Stimulated activated CD8-positive, alpha-beta memory T cell treated with anti-CD3 and anti-CD28 coated beads, Interleukin-15, amount 100 ng/mL, for 24 hours (primary cell): ENCODE measurements around the gene SCNN1A.
"Not testable (repeated sequence)": the region's sequence is repeated elsewhere in the genome, so short reads cannot be mapped to it uniquely, and the experiment has no call there.

Experiments
- DNase-seq: peaks from one replicate; pipeline ENCODE4 v3.0.0-alpha.2; 2020; ENCODE audit warnings: low read depth

The SCNN1A gene

DNA sequence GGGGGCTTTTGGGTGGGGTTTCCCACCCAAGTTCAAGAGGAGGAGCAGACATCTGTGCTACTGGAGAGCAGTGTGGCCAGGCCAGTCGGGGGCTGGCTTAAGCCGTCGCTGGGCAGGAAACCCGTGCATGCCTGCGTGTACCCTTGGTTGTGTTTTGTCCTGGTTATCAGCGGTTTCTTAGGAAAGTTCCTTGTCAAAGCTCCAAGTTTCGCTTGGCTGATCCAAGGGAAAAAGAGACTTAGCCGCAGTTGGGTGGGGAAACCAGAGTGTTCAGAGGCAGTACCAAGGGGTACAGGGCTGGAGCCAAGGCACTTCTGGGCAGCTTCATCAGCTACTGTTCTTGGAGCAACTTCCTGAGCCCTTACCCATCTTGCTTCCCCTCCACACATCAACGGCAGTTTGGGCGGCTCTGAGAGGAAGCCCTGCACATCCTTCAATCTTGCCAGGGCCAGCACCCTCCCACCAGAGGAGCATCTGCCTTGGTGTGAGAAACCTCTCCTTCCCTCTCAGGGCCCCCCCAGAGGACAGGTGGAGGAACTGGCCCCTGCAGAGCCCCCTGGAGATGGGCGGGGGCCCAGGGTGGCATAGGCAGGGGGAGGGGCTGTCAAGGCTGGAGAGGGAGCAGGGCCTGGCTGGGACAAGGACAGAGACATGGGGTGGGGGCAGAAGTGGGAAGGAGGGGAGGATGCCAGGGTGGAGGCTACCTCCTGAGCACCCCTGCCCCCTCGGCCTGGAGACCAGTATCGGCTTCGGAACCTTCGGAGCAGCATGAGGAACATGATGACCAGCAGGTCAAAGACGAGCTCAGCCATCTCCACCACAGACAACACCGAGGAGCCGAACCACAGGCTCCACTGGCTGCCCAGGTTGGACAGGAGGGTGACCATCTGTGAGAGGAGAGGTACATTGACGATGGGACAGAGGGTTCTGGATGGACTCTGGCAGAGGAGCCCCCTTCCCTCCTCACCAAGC, 27.7 kb downstream of the SCNN1A start:
- DNase-seq, result no peak

DNA sequence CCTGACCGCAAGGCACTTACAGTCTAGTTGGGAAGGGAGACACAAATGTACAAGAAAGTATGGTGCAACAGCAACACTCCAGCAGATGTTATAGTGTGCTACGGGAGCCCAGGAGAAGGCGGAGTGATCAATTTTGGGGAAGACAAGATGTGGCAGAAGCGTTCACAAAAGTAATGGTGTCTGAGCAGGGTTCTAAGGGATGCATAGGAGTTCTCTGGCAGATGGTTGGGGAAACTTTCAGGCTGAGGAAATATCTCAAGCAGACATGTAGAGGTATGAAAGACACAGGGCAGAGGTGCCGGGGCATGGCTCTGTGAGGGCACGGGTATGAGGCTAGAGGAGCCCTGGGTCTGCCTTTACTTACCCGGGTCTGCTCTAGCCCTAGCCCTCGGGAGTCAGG, 28.4 kb downstream of the SCNN1A start:
- no peak for DNase-seq

GRCh38 chr12:6346235-6346832, 29.0 kb downstream of the SCNN1A start:
- no peak for DNase-seq

GRCh38 chr12:6345319-6346091, 29.9 kb downstream of the SCNN1A start:
- DNase-seq, result no peak

DNA sequence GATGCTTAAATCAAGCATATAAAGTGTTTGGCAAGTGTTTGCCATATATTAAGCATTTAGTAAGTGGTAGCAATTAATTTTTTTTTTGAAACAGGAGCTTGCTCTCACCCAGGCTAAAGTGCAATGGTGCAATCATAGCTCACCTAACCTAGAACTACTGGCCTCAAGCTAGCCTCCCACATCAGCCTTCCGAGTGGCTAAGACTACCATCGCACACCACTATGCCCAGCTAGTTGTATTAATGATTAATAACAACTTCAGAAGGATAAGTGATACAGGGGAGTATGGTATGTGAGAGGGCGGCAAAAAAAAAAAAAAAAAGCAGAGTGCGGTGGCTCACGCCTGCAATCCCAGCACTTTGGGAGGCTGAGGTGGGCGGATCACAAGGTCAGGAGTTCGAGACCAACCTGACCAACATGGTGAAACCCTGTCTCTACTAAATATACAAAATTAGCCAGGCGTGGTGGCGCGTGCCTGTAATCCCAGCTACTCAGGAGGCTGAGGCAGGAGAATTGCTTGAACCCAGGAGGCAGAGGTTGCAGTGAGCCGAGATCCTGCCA, 31.2 kb downstream of the SCNN1A start:
- not testable (repeated sequence) for DNase-seq

GRCh38 chr12:6343518-6343917, 31.8 kb downstream of the SCNN1A start:
- DNase-seq, result no peak

DNA sequence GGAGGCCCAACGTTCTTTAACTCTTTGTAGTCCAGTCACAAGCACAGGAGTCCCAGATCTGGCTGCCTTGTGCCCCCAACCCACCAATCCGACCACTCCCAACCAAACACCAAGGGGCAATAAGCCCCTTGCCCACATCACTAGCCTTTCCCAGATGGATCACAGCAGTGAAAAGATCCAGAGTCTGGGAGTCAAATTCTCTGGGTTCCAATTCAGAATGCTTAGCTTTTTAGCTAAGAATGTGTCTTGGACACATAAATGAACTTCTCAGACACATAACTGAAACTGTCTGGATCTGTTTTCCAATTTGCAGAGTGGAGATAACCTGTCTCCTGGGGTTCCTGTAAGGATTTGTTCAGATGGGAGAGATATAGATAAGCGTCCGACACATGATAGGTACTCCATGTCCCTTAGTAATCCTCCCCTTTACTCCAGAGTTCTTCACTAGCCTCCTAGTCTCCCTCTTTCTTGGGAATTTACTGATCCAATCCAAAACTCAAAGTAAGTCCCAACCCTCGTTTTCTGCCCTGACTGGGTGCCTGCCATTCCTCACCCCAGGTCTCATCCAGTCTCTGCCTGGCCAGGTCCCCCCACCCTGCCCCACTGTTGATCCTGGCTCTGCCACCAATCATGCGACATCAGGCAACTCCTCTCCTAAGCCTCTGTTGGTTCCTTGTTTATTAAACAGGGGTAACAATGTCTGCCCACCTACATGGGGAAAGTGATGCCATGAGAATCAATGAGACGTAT, 33.0 kb downstream of the SCNN1A start:
- DNase-seq, result no peak

DNA sequence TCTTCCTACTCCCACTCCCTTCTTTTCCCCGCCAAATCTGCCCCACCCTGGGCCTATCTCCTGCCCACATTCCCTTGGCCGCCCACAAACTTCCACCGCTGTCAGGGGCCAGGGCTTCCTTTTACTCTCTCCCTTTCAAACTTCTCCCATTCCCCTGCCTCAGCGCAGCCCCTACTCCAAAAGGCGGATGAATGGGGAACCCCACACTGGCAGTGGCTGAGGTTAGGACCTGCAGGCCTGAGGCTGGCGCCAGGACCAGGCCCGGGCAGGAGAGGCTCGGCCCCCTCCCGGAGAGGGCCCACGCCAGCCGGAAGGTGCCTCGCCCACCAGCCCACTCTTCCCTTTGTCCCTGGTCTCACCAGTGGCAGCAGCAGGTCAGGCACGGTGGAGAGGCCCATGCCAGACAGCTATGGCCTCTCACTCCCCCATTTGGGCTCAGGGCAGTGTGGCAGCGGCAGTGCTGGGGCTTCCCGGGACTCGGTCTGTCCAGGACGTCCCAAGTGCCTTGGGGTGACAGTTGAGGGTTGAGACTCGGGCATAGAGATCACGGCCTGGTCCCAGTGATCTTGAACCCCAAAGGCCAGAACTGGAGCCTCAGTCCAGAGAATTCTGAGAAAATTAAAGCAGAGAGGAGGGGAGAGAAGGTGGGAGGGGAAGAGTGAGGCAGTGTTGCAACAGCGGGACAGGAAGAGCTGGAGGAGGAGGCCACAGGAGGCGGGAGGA, 33.8 kb downstream of the SCNN1A start, which contains the start of gene TNFRSF1A:
TNFRSF1A (minus strand) TSS at position 660 of the 723 bp plus-strand sequence; CDS start at position 398, 262 bp downstream.
- DNase-seq, result no peak

DNA sequence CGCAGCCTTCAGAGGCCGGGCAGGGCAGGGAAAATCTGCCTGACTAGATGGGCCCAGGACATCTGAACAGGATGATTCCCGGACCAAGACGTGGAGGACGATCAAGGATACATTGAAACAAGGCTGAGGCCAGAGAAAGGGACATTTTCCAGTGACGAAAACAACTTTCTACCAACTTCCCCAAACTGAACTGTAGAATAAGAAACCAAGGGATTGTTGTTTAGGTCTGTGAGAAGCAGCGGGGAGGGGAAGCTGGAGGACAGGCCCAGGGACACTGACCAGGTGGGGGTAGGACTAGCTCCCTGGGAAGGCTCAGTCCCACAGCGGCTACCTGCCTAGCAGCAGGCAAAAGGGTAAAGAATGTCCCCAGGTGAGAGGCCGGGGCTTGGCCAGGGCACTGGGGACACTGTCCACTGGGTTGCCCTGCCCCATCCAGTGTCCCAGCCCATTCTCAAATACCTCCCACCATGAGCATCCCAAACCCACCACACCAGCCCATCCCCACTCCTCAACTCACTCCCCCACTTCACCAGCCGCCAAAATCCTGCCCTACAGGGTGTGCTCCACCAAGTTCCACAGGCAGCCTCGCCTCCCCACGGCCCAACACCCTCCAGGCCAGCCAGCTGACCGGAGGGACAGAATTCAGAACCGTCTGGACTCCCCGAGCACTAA, 34.5 kb downstream of the SCNN1A start:
- no peak for DNase-seq

GRCh38 chr12:6340032-6340638, 35.2 kb downstream of the SCNN1A start:
- DNase-seq, result no peak

DNA sequence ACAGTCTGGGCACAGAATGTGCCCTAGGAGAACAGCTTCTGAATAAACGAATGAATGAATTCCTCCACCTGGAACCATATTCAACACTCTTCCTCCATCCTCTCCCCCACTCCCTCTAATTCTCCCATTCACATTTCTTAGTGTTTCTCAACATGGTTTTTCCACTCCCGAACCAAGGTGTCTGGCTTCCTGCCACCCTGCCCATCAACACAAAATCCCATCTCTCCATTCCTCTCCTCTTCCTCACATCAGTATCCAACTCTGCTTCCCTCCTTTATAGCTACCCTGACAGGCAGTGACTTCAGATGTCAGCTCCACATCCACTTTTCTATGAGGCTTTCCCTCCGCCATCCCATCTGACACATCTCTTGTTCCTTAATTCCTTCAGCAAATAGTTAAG, 36.4 kb downstream of the SCNN1A start:
- no peak for DNase-seq

DNA sequence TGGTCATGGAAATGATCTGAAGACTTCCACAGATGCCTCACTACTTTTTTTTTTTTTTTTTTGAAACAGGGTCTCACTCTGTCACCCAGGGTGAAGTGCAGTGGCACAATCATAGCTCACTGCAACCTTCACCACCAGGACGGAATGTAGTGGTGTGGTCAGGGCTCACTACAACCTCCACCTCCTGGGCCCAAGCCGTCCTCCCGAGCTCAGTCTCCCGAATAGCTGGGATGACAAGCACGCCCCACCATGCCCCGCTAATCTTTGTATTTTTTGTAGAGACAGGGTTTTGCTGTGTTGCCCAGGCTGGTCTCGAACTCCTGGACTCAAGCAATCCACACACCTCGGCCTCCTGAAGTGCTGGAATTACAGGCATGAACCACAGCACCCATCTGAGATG, 36.8 kb downstream of the SCNN1A start:
- not testable (repeated sequence) for DNase-seq

DNA sequence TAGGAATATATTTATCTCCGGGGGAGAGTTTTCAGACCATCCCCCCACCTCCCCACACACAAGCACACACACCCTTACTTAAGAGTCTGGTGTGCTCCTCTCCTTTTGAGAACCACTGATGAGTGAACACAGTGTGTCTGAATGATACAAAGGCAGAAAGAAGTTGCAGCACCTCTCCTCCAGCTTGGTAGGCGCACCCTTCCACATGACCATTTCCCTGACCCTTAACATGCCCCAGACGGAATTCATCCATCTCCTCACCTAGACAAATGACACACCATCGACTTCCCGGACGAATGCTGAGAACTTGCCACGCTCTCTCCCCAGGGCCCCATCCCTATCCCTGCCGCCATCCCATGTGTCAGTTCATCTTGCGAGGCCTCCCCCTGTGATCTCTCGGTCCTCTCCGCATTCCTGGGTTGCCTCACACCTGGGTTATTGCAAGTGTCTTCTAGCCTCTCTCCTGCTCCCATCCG, 37.4 kb downstream of the SCNN1A start:
- DNase-seq, result no peak

- no peak for DNase-seq
Measured at GRCh38 chr12:6336889-6337853, 38.2 kb downstream of the SCNN1A start.

DNA sequence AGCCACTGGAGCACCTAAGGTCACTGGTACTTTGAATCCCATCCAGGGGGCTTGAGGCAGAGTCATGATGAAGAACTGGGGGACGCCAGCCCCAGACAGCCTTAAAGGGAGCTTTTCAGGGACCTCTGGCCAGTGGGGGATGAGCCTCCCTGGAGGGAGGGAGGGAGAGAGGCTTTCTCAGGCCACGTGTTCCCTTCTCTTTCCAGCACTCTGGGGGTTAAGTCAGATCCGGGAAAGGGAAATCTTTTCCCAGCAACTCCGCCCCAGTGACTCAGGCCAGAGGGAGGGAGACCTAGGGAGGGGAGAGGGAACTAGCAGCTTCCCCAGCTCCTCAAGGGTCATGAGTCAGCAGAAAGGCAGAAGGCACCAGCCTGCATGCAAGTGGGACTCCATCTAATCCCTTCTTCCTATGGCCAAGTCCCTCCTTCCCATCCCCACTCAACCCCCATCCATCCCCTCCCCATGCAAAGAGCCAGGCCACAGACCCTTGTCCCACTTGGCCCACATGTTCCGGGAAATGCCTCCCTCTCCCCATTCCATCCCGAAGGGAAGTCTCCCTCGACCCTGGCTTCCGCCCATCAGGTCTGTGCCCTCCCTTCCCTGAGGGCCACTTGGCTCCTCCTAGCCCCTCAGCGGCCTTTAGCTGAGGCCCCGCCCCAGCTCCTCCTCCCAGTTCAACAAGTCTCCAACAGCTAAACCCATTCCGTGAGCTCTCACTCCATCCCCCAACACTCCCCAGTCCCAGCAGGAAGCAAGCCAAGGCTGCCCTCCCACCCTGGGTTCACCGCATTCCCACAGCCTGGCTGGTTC, 39.1 kb downstream of the SCNN1A start:
- no peak for DNase-seq

DNA sequence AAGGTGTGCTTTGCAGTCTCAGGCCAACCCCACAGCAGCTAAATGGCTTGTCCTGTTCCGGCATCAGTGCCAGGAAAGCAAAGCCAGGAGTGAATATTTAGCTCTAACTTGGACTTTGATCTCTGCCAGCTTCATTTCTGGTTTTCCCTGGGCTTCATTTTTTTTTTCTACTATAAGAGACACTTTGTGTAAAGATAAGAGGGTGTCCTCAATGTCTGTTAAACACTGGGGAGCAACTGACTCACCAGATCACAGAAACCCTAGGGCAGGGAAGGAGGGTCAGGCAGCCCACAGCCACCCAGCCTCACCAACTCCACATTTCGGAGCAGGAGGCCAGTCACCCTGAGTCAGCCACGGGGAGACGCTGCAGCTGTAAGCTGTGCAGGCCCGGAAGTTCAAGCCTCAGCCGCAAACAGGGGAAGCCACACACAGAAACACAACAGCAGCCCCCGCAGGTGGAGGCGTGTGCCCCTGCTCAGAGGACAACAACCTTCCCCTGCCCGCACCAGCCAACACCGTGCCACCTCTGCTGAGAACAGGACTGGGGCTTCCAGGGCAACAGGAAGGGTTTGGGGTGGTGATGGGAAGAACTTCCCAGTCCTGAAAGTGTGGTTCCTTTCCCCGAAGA, 39.8 kb downstream of the SCNN1A start:
- peak; percentile 62 for DNase-seq

- DNase-seq, result no peak
Measured at GRCh38 chr12:6334940-6335450, 40.4 kb downstream of the SCNN1A start.
